SK-N-SH treated with all-trans-retinoic acid at 6 μM for 48 hours (cell line): ENCODE results near the gene FRMD1.

ENCODE experiments used
- ATAC-seq: fragments of 200-7000 bp; cut with Tn5 transposase; 3 replicates; pipeline ENCODE4 v1.9.1; 2020; ENCODE audit warnings: mild to moderate bottlenecking, moderate library complexity
- ARNTL ChIP-seq: fragments of 450-650 bp; formaldehyde crosslinking; IDR thresholded peaks from 2 replicates; pipeline ENCODE4 v1.5.0; 2020; ENCODE audit warnings: low read depth, mild to moderate bottlenecking, moderate library complexity, borderline replicate concordance
- BACH2 ChIP-seq: fragments of 250-450 bp; sonication (Bioruptor Pico); IDR thresholded peaks from 2 replicates; pipeline ENCODE4 v1.9.0; 2021; ENCODE audit warnings: mild to moderate bottlenecking, borderline replicate concordance
- CREB5 ChIP-seq: fragments of 250-450 bp; sonication (Bioruptor Pico); IDR thresholded peaks from 2 replicates; pipeline ENCODE4 v1.5.1; 2020; ENCODE audit warnings: low read depth, mild to moderate bottlenecking, moderate library complexity
- CSDC2 ChIP-seq: fragments of 250-450 bp; sonication (Bioruptor Pico); IDR thresholded peaks from 2 replicates; pipeline ENCODE4 v1.5.0; 2020; ENCODE audit warnings: mild to moderate bottlenecking, moderate library complexity
- CSRNP3 ChIP-seq: fragments of 250-450 bp; sonication (Bioruptor Pico); IDR thresholded peaks from 2 replicates; pipeline ENCODE4 v1.5.1; 2021; ENCODE audit warnings: mild to moderate bottlenecking, moderate library complexity
- ISL1 ChIP-seq: fragments of 250-450 bp; sonication (Bioruptor Pico); IDR thresholded peaks from 2 replicates; pipeline ENCODE4 v2.1.2; 2022; ENCODE audit warnings: mild to moderate bottlenecking, moderate library complexity
- OSR1 ChIP-seq: fragments of 250-450 bp; sonication (Bioruptor Pico); IDR thresholded peaks from 2 replicates; pipeline ENCODE4 v1.8.0; 2022; ENCODE audit warnings: moderate library complexity, mild to moderate bottlenecking, inconsistent platforms
- PATZ1 ChIP-seq: fragments of 250-450 bp; sonication (Bioruptor Pico); IDR thresholded peaks from 2 replicates; pipeline ENCODE4 v1.8.0; 2020; ENCODE audit warnings: mild to moderate bottlenecking, moderate library complexity, borderline replicate concordance
- POU6F1 ChIP-seq: fragments of 250-450 bp; sonication (Bioruptor Pico); IDR thresholded peaks from 2 replicates; pipeline ENCODE4 v1.8.0; 2021; ENCODE audit warnings: low read depth, mild to moderate bottlenecking, moderate library complexity, borderline replicate concordance
- SNAI2 ChIP-seq: fragments of 250-450 bp; sonication (Bioruptor Pico); IDR thresholded peaks from 2 replicates; pipeline ENCODE4 v1.5.0; 2020; ENCODE audit warnings: mild to moderate bottlenecking, moderate library complexity
- TCF4 ChIP-seq: fragments of 250-450 bp; sonication (Bioruptor Pico); IDR thresholded peaks from 2 replicates; pipeline ENCODE4 v1.8.0; 2021; ENCODE audit warnings: mild to moderate bottlenecking, moderate library complexity, borderline replicate concordance
- TOX ChIP-seq: fragments of 250-450 bp; sonication (Bioruptor Pico); IDR thresholded peaks from 2 replicates; pipeline ENCODE4 v1.8.0; 2021; ENCODE audit warnings: mild to moderate bottlenecking, moderate library complexity, borderline replicate concordance
- TSHZ2 ChIP-seq: fragments of 250-450 bp; sonication (Bioruptor Pico); IDR thresholded peaks from 2 replicates; pipeline ENCODE4 v1.5.0; 2020; ENCODE audit warnings: mild to moderate bottlenecking, moderate library complexity
- ZC3H10 ChIP-seq: fragments of 250-450 bp; sonication (Bioruptor Pico); IDR thresholded peaks from 2 replicates; pipeline ENCODE4 v1.5.1; 2021; ENCODE audit warnings: mild to moderate bottlenecking, moderate library complexity
- ZFP3 ChIP-seq: fragments of 250-450 bp; sonication (Bioruptor Pico); IDR thresholded peaks from 2 replicates; pipeline ENCODE4 v1.5.0; 2020; ENCODE audit warnings: mild to moderate bottlenecking, moderate library complexity
- ZNF8 ChIP-seq: fragments of 450-650 bp; formaldehyde crosslinking; IDR thresholded peaks from 2 replicates; pipeline ENCODE4 v1.5.0; 2020; ENCODE audit warnings: mild to moderate bottlenecking, moderate library complexity

FRMD1 gene

GRCh38 chr6:168100803-168101589 is 22.0 kb upstream of the FRMD1 start:
- no peak for ATAC-seq
- no peak for TF ChIP-seq ISL1 (CRISPR knock-in tag)
- TF ChIP-seq ARNTL (CRISPR knock-in tag) = no peak
- no peak for TF ChIP-seq OSR1 (CRISPR knock-in tag)
- no peak for TF ChIP-seq PATZ1 (CRISPR knock-in tag)
- TF ChIP-seq ZFP3 (CRISPR knock-in tag) = no peak
- TF ChIP-seq CREB5 (CRISPR knock-in tag) = no peak
- TF ChIP-seq ZNF8 (CRISPR knock-in tag) = no peak
- TF ChIP-seq ZC3H10 = no peak
- no peak for TF ChIP-seq CSRNP3 (CRISPR knock-in tag)
- no peak for TF ChIP-seq TSHZ2 (CRISPR knock-in tag)
- TF ChIP-seq BACH2 = no peak

GRCh38 chr6:168100011-168100802 is 21.2 kb upstream of the FRMD1 start:
- no peak for ATAC-seq
- TF ChIP-seq CSDC2 (CRISPR knock-in tag) (no peak), SNAI2 (no peak)

- TF ChIP-seq SNAI2 = no peak
- TF ChIP-seq ARNTL (CRISPR knock-in tag) = no peak
- no peak for TF ChIP-seq TCF4 (CRISPR knock-in tag)
- no peak for TF ChIP-seq TSHZ2 (CRISPR knock-in tag)
- TF ChIP-seq TOX (CRISPR knock-in tag) = no peak
- TF ChIP-seq BACH2 = no peak
- TF ChIP-seq POU6F1 (CRISPR knock-in tag) = no peak
- no peak for TF ChIP-seq OSR1 (CRISPR knock-in tag)
- no peak for ATAC-seq
Observed at GRCh38 chr6:168099201-168100010, 20.4 kb upstream of the FRMD1 start.
